Sigmoid colon (tissue), 7 donors: ENCODE results near the gene VWA7. TPM values are rescaled to one million over a fixed set of nuclear protein-coding genes. Genes with fewer than 3 reads are reported as not detected.

ENCODE experiments used
- DNase-seq: peaks from one replicate; pipeline ENCODE4 v3.0.0-alpha.2; 2019
- H3K27ac ChIP-seq, 4 donors: fragments of 200-600 bp; sonication (generic); one replicate each; pipeline ENCODE4 v1.5.1; 2016 to 2019; ENCODE audit warnings: mild to moderate bottlenecking in 1 of 4
- H3K27me3 ChIP-seq, 3 donors: fragments of 200-600 bp; sonication (generic); one replicate each; pipeline ENCODE4 v1.5.1; 2019; ENCODE audit warnings: mild to moderate bottlenecking in 1 of 3
- H3K36me3 ChIP-seq, 4 donors: fragments of 200-600 bp; sonication (generic); one replicate each; pipeline ENCODE4 v1.5.1; 2016 to 2019
- H3K4me1 ChIP-seq, 4 donors: fragments of 200-600 bp; sonication (generic); one replicate each; pipeline ENCODE4 v1.5.1; 2017 to 2019
- H3K4me3 ChIP-seq, 4 donors: fragments of 200-600 bp; sonication (generic); one replicate each; pipeline ENCODE4 v1.5.1; 2017 to 2019; ENCODE audit warnings: mild to moderate bottlenecking in 2 of 4, moderate library complexity in 1 of 4
- H3K9me3 ChIP-seq, 4 donors: fragments of 200-600 bp in 3 of 4; sonication (generic) in 3 of 4; one replicate each; pipeline versions ENCODE4 v1.5.1 to v1.6.1; 2013 to 2019
- EP300 ChIP-seq, 4 donors: sonication (generic); formaldehyde crosslinking; IDR thresholded peaks; one replicate each; pipeline ENCODE4 v1.6.1; 2017; ENCODE audit warnings: antibody characterized with exemption in 4 of 4
- POLR2A ChIP-seq, 2 donors: fragments of 450-650 bp; IDR thresholded peaks; one replicate each; pipeline ENCODE4 v1.6.1; 2016; ENCODE audit warnings: antibody characterized with exemption in 2 of 2, mild to moderate bottlenecking in 2 of 2, moderate library complexity in 2 of 2
- POLR2AphosphoS5 ChIP-seq, 4 donors: sonication (generic); formaldehyde crosslinking; IDR thresholded peaks; one replicate each; pipeline ENCODE4 v1.6.1; 2017; ENCODE audit warnings: antibody characterized with exemption in 4 of 4
- WGBS, 2 donors: extraction: QIAGEN DNeasy Blood & Tissue Kit; methylation state at CpG; one replicate each; pipeline ENCODE4 v1.1.7; 2013; 5-methylcytosine and 5-hydroxymethylcytosine counted together
- intact Hi-C: fragments of 100-400 bp; cut with DNase I; formaldehyde crosslinking; loops from one replicate; pipeline ENCODE4 v1.15.1; 2023
- polyA plus RNA-seq, 3 donors: library from polyadenylated mRNA; stranded (reverse); fragments of 200-250 nt; gene quantifications; one replicate each; pipeline ENCODE4 v1.2.3, GENCODE V29; 2013
- total RNA-seq, 4 donors: library from RNA; depleted of rRNA; stranded (reverse); fragments of >200 nt; gene quantifications; one replicate each; pipeline ENCODE4 v1.1.0, GENCODE V29; 2016
- TF ChIP-seq, protein P1 (sequence below), 4 experiments: fragments of 450-650 bp in 3 of 4; fragments of 200-600 bp in 1 of 4; IDR thresholded peaks; one replicate each; pipeline ENCODE4 v1.5.1; 2016 to 2019; ENCODE audit warnings: antibody characterized with exemption in 4 of 4, mild to moderate bottlenecking in 3 of 4, moderate library complexity in 2 of 4
- donor health status: healthy with polysubstance abuse.
- donor health status: Bipolar disorder and iron deficiency.
- donor health status: healthy.

VWA7 gene
- total and polyA plus RNA-seq, 7 donors: 0.14 to 6.0 (median 3.2) TPM; not detected in 1

GRCh38 chr6:31780507-31781243 is 3.5 kb upstream of the VWA7 start:
- intact Hi-C loops: no loop called here
- no peak overlapping the region for H3K27ac ChIP-seq
- H3K9me3 ChIP-seq: no peaks in the 10 kb centered on the region
- peaks cover 0 to 10% (median 10%) of the 10 kb centered on the region in 4 donors for H3K4me1 ChIP-seq
- 90 to 93% methylated on average over 20 of the region's 20 CpGs for WGBS, 2 donors
- H3K4me3 ChIP-seq: no peak overlapping the region
- peaks cover 17 to 73% (median 58%) of the 10 kb centered on the region in 4 donors for H3K36me3 ChIP-seq
- no peaks in the 10 kb centered on the region for H3K27me3 ChIP-seq
- DNase-seq: no peak
- no peak for TF ChIP-seq EP300 (IDR thresholded peaks at IDR 0.05)
- TF ChIP-seq, protein P1, sequence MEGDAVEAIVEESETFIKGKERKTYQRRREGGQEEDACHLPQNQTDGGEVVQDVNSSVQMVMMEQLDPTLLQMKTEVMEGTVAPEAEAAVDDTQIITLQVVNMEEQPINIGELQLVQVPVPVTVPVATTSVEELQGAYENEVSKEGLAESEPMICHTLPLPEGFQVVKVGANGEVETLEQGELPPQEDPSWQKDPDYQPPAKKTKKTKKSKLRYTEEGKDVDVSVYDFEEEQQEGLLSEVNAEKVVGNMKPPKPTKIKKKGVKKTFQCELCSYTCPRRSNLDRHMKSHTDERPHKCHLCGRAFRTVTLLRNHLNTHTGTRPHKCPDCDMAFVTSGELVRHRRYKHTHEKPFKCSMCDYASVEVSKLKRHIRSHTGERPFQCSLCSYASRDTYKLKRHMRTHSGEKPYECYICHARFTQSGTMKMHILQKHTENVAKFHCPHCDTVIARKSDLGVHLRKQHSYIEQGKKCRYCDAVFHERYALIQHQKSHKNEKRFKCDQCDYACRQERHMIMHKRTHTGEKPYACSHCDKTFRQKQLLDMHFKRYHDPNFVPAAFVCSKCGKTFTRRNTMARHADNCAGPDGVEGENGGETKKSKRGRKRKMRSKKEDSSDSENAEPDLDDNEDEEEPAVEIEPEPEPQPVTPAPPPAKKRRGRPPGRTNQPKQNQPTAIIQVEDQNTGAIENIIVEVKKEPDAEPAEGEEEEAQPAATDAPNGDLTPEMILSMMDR (IDR thresholded peaks at IDR 0.05): no peak
- no peak for TF ChIP-seq POLR2AphosphoS5 (IDR thresholded peaks at IDR 0.05)
- TF ChIP-seq POLR2A (IDR thresholded peaks at IDR 0.05): no peak

DNA sequence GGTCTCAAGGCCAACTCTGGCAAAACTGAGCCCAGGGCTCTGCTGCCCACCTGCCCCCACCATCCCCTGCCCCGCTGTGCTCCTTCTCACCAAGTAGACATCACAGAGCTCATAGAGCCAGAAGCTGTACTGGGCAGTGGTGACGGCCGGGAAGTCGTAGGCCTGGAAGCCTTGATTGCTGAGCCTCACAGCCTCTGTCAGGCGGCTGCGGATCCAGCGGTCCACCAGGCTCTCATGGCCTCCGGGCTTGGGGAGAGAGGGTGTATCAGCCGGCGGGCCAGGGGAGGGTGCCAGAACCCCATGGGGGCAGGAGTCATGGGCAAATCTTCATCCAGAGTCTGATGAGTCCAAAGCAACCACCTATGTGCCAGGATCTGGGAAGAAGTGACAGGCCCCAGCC is 2.8 kb upstream of the VWA7 start:
- Histone ChIP-seq H3K4me3 (no peak overlapping the region), H3K27me3 (no peaks in the 10 kb centered on the region), H3K4me1 (peaks cover 0 to 10% (median 10%) of the 10 kb centered on the region in 4 donors), H3K36me3 (peaks cover 17 to 65% (median 51%) of the 10 kb centered on the region in 4 donors), H3K27ac (no peak overlapping the region), H3K9me3 (no peaks in the 10 kb centered on the region)
- TF ChIP-seq, protein P1 (IDR thresholded peaks at IDR 0.05): no peak
- TF ChIP-seq POLR2A (IDR thresholded peaks at IDR 0.05) (no peak), POLR2AphosphoS5 (IDR thresholded peaks at IDR 0.05) (no peak), EP300 (IDR thresholded peaks at IDR 0.05) (no peak)
- intact Hi-C loops: no loop called here
- 95 to 97% methylated on average over 10 of the region's 10 CpGs for WGBS, 2 donors
- DNase-seq: no peak

- TF ChIP-seq POLR2A (IDR thresholded peaks at IDR 0.05) (no peak), POLR2AphosphoS5 (IDR thresholded peaks at IDR 0.05) (no peak), EP300 (IDR thresholded peaks at IDR 0.05) (no peak)
- TF ChIP-seq, protein P1 (IDR thresholded peaks at IDR 0.05): no peak
- intact Hi-C loops: no loop called here
- Histone ChIP-seq H3K36me3 (peaks cover 11 to 59% (median 44%) of the 10 kb centered on the region in 4 donors), H3K4me3 (no peak overlapping the region), H3K9me3 (no peaks in the 10 kb centered on the region), H3K4me1 (peaks cover 0 to 10% (median 10%) of the 10 kb centered on the region in 4 donors), H3K27ac (no peak overlapping the region), H3K27me3 (no peaks in the 10 kb centered on the region)
- DNase-seq: no peak
- 92 to 95% methylated on average over 43 of the region's 43 CpGs for WGBS, 2 donors
These were observed 2.1 kb upstream of the VWA7 start for GRCh38 chr6:31778999-31779885.

DNA sequence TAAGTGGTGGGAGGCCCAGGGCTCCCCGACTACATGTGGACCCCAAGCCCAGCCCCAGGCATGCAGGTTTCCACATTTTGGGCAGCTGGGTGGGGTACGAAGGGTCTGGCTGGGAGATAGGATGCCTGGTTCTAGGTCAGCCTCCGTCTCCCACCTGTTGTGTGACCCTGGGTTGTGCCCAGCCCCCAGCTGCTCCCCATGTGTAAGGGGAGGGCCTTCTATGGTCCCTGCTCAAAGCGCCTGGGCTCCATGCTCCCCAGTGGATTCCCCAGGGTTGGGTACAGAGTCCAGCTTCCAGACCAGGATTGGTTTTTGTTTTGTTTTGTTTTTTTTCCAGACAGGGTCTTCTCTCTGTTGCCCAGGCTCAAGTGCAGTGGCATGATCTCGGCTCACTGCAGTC is 1.1 kb upstream of the VWA7 start:
- intact Hi-C loops: no loop called here

More for the DNA sequence above, 1.1 kb upstream of the VWA7 start:
- no peaks in the 10 kb centered on the region for H3K9me3 ChIP-seq
- DNase-seq: no peak
- no peaks in the 10 kb centered on the region for H3K27me3 ChIP-seq
- no peak overlapping the region for H3K4me3 ChIP-seq
- peaks cover 11 to 48% (median 41%) of the 10 kb centered on the region in 4 donors for H3K36me3 ChIP-seq
- no peak for TF ChIP-seq POLR2A (IDR thresholded peaks at IDR 0.05)
- no peak for TF ChIP-seq EP300 (IDR thresholded peaks at IDR 0.05)
- TF ChIP-seq POLR2AphosphoS5 (IDR thresholded peaks at IDR 0.05): no peak
- TF ChIP-seq, protein P1 (IDR thresholded peaks at IDR 0.05): no peak
- H3K27ac ChIP-seq: no peak overlapping the region
- H3K4me1 ChIP-seq: peaks cover 0 to 10% (median 10%) of the 10 kb centered on the region in 4 donors
- 94 to 96% methylated on average over 5 of the region's 5 CpGs for WGBS, 2 donors
